ENCODE measurements around the gene PCED1B.
"Not testable (repeated sequence)": the region's sequence is repeated elsewhere in the genome, so short reads cannot be mapped to it uniquely, and the experiment has no call there.

Gene PCED1B

GRCh38 chr12:47079468-47079980, at the start of gene PCED1B, which contains the start of gene AMIGO2:
TSS of gene PCED1B (plus strand) at chr12:47079621. CDS start at chr12:47235064, 155,443 bp downstream.
TSS of gene AMIGO2 (minus strand) at chr12:47079959. CDS start at chr12:47079002, 957 bp downstream.
- peak; percentile 56 for DNase-seq (ENCODE audit: low read depth)

- no peak for DNase-seq (ENCODE audit: low read depth)
Observed at GRCh38 chr12:47029903-47030302, 49.5 kb upstream of the PCED1B start.

DNA sequence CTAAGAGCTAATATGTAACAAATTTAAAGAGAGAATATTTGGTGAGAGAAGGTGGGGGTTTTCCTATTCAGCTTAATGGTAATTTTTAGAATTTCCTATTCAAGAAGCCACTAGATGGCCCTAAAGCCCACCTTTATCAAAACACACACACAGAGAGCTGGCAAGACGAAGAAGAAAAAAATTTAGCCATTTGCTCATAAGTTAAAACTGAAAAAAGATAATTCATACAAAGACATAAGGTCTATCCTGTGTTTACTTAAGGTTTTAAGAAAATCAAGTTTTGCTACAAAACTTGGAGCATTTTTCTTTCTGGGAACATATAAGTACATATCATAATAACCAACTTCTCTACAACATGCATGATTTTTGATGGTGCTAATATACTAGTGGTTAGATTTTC, 46.8 kb upstream of the PCED1B start:
- DNase-seq (ENCODE audit: low read depth) = no peak

GRCh38 chr12:47033081-47033480, 46.3 kb upstream of the PCED1B start:
- DNase-seq (ENCODE audit: low read depth) = no peak

GRCh38 chr12:47033789-47034555, 45.4 kb upstream of the PCED1B start:
- no peak for DNase-seq (ENCODE audit: low read depth)

- no peak for DNase-seq (ENCODE audit: low read depth)
Observed at GRCh38 chr12:47034661-47035060, 44.8 kb upstream of the PCED1B start.

DNA sequence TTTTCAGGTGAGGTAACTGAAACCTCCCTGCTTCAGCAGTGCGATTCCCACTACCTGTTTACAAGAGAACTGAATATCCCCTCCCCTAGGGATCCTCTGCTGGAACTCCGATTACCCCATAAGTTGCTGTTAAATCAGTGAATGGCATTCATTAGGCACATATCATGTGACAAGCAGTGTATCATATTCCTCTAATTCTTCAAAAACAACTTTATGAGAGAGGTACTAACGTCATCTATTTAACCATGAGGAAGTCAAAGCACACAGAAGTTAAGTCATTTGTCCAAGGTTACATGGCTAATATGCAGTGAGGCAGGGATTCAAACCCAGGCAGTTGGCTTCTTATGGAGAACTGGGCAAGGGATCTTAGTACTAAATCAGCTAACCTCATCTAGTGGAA, 43.9 kb upstream of the PCED1B start:
- DNase-seq (ENCODE audit: low read depth) = no peak

GRCh38 chr12:47038270-47038748, 41.1 kb upstream of the PCED1B start:
- no peak for DNase-seq (ENCODE audit: low read depth)

- DNase-seq (ENCODE audit: low read depth) = no peak
Observed at GRCh38 chr12:47039079-47039478, 40.3 kb upstream of the PCED1B start.

DNA sequence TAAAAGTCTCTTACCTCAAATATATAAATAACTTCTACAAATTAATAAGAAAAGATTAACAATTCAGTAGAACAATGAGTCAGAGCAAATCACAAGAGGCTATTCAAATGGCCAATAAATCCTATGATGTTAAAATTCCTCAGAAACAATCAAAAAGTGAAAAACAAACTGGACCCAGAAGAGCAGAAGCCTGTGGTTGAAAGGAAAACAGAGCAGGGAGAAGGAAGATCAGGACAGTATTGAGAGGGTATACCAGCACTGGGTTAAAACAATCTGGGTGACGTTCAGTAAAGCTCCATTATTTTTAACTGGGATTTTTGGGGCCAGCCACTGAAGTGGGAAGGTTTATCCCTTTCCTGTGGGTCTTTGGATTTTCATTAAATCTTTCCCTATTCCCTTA, 39.7 kb upstream of the PCED1B start:
- no peak for DNase-seq (ENCODE audit: low read depth)

DNA sequence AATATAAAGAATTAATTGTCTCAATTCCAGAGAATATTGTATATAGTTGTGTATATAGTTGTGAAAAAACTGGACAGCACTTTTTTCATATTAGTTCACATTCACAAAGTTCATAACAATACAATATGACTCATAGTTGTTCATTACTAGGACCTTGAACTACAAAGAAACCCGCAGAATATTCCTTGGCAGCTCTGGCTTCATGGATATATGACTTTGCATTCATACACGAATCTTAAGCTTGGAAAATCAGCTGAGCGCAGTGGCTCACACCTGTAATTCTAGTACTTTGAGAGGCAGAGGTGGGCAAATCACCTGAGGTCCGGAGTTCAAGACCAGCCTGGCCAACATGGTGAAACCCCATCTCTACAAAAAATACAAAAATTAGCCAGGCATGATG, 38.1 kb upstream of the PCED1B start:
- DNase-seq (ENCODE audit: low read depth) = no peak

DNA sequence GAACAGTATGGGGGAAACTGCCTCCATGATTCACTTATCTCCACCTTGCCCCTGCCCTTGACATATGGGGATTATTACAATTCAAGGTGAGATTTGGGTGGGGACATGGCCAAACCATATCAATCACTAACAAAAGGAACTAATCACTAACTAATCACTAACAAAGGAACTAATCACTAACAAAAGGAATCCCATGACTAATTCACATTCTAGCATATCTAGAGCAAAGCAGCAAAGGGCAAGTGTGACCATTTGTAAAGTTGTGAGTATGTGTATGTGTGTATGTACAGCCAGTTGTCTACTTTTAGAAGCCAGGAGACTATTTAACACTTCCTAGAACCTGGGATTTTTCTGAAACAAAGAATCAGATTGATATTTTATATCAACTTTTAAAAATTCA, 30.9 kb upstream of the PCED1B start:
- no peak for DNase-seq (ENCODE audit: low read depth)

GRCh38 chr12:47051291-47051690, 28.1 kb upstream of the PCED1B start:
- DNase-seq (ENCODE audit: low read depth) = not testable (repeated sequence)

- DNase-seq (ENCODE audit: low read depth) = no peak
Observed at GRCh38 chr12:47052274-47052673, 27.1 kb upstream of the PCED1B start.

DNA sequence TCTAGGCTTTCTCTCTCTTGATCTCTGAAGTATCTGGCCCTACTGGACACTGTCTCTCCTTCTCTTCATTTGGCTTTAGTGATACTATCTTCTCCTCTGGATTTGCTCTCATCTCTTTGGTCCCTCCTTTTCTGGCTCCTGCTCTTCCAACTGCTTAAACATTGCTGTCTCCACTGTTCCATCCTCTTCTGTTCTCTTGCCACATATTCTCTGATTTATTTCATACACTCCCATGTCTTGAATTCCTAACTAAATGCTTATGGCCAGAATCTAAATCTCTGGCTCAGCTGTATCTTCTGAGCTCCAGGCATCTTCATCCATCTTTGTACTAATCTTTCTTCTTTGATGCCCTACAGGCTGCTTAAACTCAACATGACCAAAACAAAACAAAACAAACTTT, 25.5 kb upstream of the PCED1B start:
- no peak for DNase-seq (ENCODE audit: low read depth)

GRCh38 chr12:47054659-47055058, 24.8 kb upstream of the PCED1B start:
- DNase-seq (ENCODE audit: low read depth) = no peak

GRCh38 chr12:47055856-47056255, 23.6 kb upstream of the PCED1B start:
- DNase-seq (ENCODE audit: low read depth) = not testable (repeated sequence)

- DNase-seq (ENCODE audit: low read depth) = not testable (repeated sequence)
Observed at GRCh38 chr12:47056944-47057343, 22.5 kb upstream of the PCED1B start.

GRCh38 chr12:47058640-47059039, 20.8 kb upstream of the PCED1B start:
- not testable (repeated sequence) for DNase-seq (ENCODE audit: low read depth)

GRCh38 chr12:47065546-47065945, 13.9 kb upstream of the PCED1B start:
- no peak for DNase-seq (ENCODE audit: low read depth)

GRCh38 chr12:47066278-47067025, 13.0 kb upstream of the PCED1B start:
- DNase-seq (ENCODE audit: low read depth) = no peak

- no peak for DNase-seq (ENCODE audit: low read depth)
Observed at GRCh38 chr12:47067176-47067575, 12.2 kb upstream of the PCED1B start.
